LNCAP (cell line): ENCODE results near the gene SLC37A3.

Experiments
- CTCF ChIP-seq: fragments of 450-650 bp; IDR thresholded peaks from 2 replicates; pipeline ENCODE4 v1.5.1; 2017; ENCODE audit warnings: mild to moderate bottlenecking

SLC37A3 gene

GRCh38 chr7:140433396-140433795 lies 35.1 kb upstream of the SLC37A3 start:
- no peak for TF ChIP-seq CTCF

- TF ChIP-seq CTCF = no peak
Observed at GRCh38 chr7:140426130-140426529, 27.8 kb upstream of the SLC37A3 start.

GRCh38 chr7:140425718-140426117 lies 27.4 kb upstream of the SLC37A3 start:
- no peak for TF ChIP-seq CTCF

- no peak for TF ChIP-seq CTCF
Observed at GRCh38 chr7:140423501-140423900, 25.2 kb upstream of the SLC37A3 start.

GRCh38 chr7:140421521-140421920 lies 23.2 kb upstream of the SLC37A3 start:
- no peak for TF ChIP-seq CTCF

GRCh38 chr7:140418653-140419052 lies 20.3 kb upstream of the SLC37A3 start:
- TF ChIP-seq CTCF = no peak

- no peak for TF ChIP-seq CTCF
Observed at GRCh38 chr7:140417456-140418155, 19.3 kb upstream of the SLC37A3 start.

GRCh38 chr7:140416560-140416959 lies 18.2 kb upstream of the SLC37A3 start:
- no peak for TF ChIP-seq CTCF
